Calu3 (cell line): ENCODE data around the gene TMEM9B. TPM values are rescaled to one million over a fixed set of nuclear protein-coding genes. Genes with fewer than 3 reads are reported as not detected.
A peak's percentile ranks its signal among the peaks of the same experiment; 100 is the strongest.

Experiments
- BruUV-seq: library from RNA; stranded (reverse); fragments of 400-500 nt; replicated peaks from 2 replicates; lab custom pipeline; 2021; lab: Mats Ljungman, UMichigan
- CTCF ChIA-PET: fragments of 300-600 bp; sonication (Branson Sonifier 250); formaldehyde crosslinking; loops from one replicate; lab custom pipeline; 2022; ENCODE audit warnings: antibody characterized with exemption; lab: Charles Lee
- DNase-seq: peaks from one replicate; pipeline ENCODE4 v3.0.0; 2022
- H3K27ac Mint-ChIP-seq: one replicate; pipeline ENCODE4 v1.8.0; 2022; ENCODE audit warnings: mixed read lengths; ENCODE audit not compliant: unreplicated experiment
- H3K27me3 Mint-ChIP-seq: one replicate; pipeline ENCODE4 v1.8.0; 2022; ENCODE audit warnings: mixed read lengths; ENCODE audit not compliant: unreplicated experiment
- H3K36me3 Mint-ChIP-seq: one replicate; pipeline ENCODE4 v1.8.0; 2022; ENCODE audit warnings: mild to moderate bottlenecking, moderate library complexity, mixed read lengths; ENCODE audit not compliant: insufficient read depth, unreplicated experiment
- H3K4me1 Mint-ChIP-seq: one replicate; pipeline ENCODE4 v1.8.0; 2022; ENCODE audit warnings: mild to moderate bottlenecking, low read depth, mixed read lengths; ENCODE audit not compliant: unreplicated experiment
- H3K4me3 Mint-ChIP-seq: one replicate; pipeline ENCODE4 v1.8.0; 2022; ENCODE audit warnings: mild to moderate bottlenecking, low read depth, moderate library complexity, mixed read lengths; ENCODE audit not compliant: unreplicated experiment
- H3K9me3 Mint-ChIP-seq: one replicate; pipeline ENCODE4 v1.8.0; 2022; ENCODE audit warnings: low read depth, mixed read lengths; ENCODE audit not compliant: unreplicated experiment
- intact Hi-C: fragments of 100-400 bp; cut with micrococcal nuclease; formaldehyde crosslinking; loops from one replicate; pipeline ENCODE4 v1.10.0; 2022; ENCODE audit not compliant: unreplicated experiment
- total RNA-seq: library from RNA; stranded (reverse); gene quantifications from 2 replicates; pipeline ENCODE4 v1.2.3, GENCODE V29; 2022
- TF ChIP-seq, protein P1 (sequence below): fragments of 200-600 bp; IDR thresholded peaks from one replicate; pipeline ENCODE4 v1.8.0; 2022; ENCODE audit warnings: antibody characterized with exemption; ENCODE audit not compliant: unreplicated experiment

TMEM9B gene
- total RNA-seq, 1 experiment from 2014 or later, result 31.5 TPM

DNA sequence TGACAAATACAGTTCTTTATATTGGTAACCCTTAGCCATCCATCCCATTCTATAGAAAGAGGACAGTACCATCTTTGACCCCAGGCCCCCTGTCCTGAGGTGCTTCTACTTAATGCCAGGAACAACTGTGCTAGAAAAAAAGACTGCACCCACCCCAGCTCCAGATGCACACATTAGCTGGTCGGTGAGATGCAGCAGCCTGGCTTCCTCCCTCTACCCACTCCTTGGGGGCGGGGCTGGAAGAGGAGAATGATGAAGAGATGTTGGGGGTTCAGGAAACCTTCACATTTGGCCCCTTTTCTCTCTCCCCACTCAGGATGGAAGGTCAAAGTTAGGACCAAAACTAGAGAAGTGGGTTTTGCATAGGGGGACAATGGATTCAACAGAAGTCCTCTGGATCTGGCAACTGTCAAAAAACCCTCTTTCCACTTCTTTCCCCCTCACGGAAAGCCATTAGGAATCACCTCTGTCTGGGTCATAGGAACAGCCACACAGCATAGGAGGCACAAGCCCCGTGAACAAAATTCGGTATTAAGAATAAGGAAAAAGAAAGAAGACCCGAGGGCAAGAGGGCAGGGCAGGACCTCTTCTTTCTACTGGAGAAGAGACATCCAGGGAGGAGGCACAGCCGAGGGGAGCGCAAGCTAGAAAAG, 38.8 kb upstream of the TMEM9B start:
- intact Hi-C loops, result no loop called here
- Mint-ChIP-seq H3K36me3 (peaks cover 22% of the 10 kb centered on the region), H3K4me1 (no peaks in the 10 kb centered on the region), H3K9me3 (no peaks in the 10 kb centered on the region), H3K27me3 (peaks cover 91% of the 10 kb centered on the region), H3K27ac (peak overlapping the region; percentile 42), H3K4me3 (peak overlapping the region; percentile 69)
- BruUV-seq, result TSS peak; percentile 46
- TF ChIP-seq, protein P1, sequence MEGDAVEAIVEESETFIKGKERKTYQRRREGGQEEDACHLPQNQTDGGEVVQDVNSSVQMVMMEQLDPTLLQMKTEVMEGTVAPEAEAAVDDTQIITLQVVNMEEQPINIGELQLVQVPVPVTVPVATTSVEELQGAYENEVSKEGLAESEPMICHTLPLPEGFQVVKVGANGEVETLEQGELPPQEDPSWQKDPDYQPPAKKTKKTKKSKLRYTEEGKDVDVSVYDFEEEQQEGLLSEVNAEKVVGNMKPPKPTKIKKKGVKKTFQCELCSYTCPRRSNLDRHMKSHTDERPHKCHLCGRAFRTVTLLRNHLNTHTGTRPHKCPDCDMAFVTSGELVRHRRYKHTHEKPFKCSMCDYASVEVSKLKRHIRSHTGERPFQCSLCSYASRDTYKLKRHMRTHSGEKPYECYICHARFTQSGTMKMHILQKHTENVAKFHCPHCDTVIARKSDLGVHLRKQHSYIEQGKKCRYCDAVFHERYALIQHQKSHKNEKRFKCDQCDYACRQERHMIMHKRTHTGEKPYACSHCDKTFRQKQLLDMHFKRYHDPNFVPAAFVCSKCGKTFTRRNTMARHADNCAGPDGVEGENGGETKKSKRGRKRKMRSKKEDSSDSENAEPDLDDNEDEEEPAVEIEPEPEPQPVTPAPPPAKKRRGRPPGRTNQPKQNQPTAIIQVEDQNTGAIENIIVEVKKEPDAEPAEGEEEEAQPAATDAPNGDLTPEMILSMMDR, result no peak
- no peak for DNase-seq
- CTCF ChIA-PET, result interaction anchor here (0.6 kb wide), 1 partner anchor 128 kb away, joined by 4 read pairs; no protein-coding TSS in a partner anchor

GRCh38 chr11:9001736-9002135, 37.5 kb upstream of the TMEM9B start:
- no peaks in the 10 kb centered on the region for H3K4me1 Mint-ChIP-seq
- no peaks in the 10 kb centered on the region for H3K9me3 Mint-ChIP-seq
- peak; percentile 19 for DNase-seq
- no peak overlapping the region for H3K27ac Mint-ChIP-seq
- CTCF ChIA-PET, result no interaction called here
- H3K4me3 Mint-ChIP-seq, result no peak overlapping the region
- H3K36me3 Mint-ChIP-seq, result peaks cover 22% of the 10 kb centered on the region
- intact Hi-C loops, result no loop called here
- TF ChIP-seq, protein P1, result no peak
- no TSS peak for BruUV-seq
- H3K27me3 Mint-ChIP-seq, result peaks cover 78% of the 10 kb centered on the region

GRCh38 chr11:8998017-8998416, 33.8 kb upstream of the TMEM9B start:
- BruUV-seq, result no TSS peak
- H3K4me1 Mint-ChIP-seq, result no peaks in the 10 kb centered on the region
- TF ChIP-seq, protein P1, result no peak
- H3K36me3 Mint-ChIP-seq, result peaks cover under 1% of the 10 kb centered on the region
- DNase-seq, result no peak
- H3K27me3 Mint-ChIP-seq, result peaks cover 51% of the 10 kb centered on the region
- no peak overlapping the region for H3K4me3 Mint-ChIP-seq
- intact Hi-C loops, result no loop called here
- H3K27ac Mint-ChIP-seq, result no peak overlapping the region
- CTCF ChIA-PET, result no interaction called here
- no peaks in the 10 kb centered on the region for H3K9me3 Mint-ChIP-seq

GRCh38 chr11:8997451-8997850, 33.2 kb upstream of the TMEM9B start:
- Mint-ChIP-seq H3K4me1 (no peaks in the 10 kb centered on the region), H3K9me3 (no peaks in the 10 kb centered on the region), H3K4me3 (no peak overlapping the region), H3K36me3 (no peaks in the 10 kb centered on the region), H3K27me3 (peaks cover 51% of the 10 kb centered on the region), H3K27ac (no peak overlapping the region)
- TF ChIP-seq, protein P1, result no peak
- intact Hi-C loops, result no loop called here
- CTCF ChIA-PET, result no interaction called here
- DNase-seq, result no peak
- BruUV-seq, result no TSS peak
